ENCODE results near the gene HYAL3. TPM values are rescaled to one million over a fixed set of nuclear protein-coding genes. Genes with fewer than 3 reads are reported as not detected.

HYAL3 gene
- total and polyA plus RNA-seq, 8 donors, result 1.3 to 7.9 (median 4.4) TPM; not detected in 2

DNA sequence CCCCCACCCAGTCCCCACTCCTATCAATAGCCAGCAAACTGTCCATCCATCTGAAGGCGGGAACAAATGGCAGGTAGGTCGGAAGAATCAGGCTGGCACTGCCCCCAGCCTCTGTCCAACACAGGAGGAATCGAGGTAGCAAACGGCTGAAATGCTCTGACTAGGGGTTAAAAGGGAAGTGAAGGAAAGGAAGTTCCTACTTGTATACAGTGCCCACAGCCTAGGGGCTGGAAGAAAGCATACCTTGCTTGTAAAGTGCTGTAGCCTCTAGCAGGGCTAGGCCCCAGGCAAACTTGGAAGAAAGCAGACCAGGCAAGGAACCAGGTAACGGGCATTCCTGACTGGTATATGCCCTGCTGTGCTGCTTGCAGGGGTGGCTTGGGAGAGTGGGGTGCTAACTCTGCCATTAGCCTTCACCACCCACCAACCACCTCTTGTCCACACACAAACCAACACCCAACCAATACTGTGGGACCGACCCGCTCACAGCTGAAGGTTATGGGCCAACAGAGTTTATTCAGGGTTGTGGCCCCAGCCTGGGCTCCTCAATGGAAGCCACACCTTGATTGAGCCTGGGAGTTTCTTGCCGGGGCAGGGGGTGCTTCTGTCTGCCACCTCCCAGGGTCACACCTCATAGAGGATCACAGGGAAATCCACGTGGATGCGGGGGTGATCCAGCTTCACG is 26.4 kb upstream of the HYAL3 start:
- DNase-seq, result no peak
- Histone ChIP-seq H3K4me3 (no peak overlapping the region), H3K36me3 (peaks cover 25 to 37% (median 34%) of the 10 kb centered on the region in 4 donors), H3K4me1 (peaks cover 30 to 75% (median 60%) of the 10 kb centered on the region in 4 donors), H3K9me3 (no peaks in the 10 kb centered on the region), H3K27ac (peak overlapping the region in 3 of 5 donors; percentile 94 to 96 (median 95)), H3K27me3 (no peaks in the 10 kb centered on the region)
- intact Hi-C loops (cut with DNase I; ENCODE audit: low total_unique reads), result no loop called here
- 75 to 89% (median 86%) methylated on average over 11 of the region's 11 CpGs for WGBS, 5 donors
- TF ChIP-seq POLR2A (IDR thresholded peaks at IDR 0.05) (no peak), EP300 (IDR thresholded peaks at IDR 0.05) (no peak), POLR2AphosphoS5 (IDR thresholded peaks at IDR 0.05) (no peak)
- TF ChIP-seq, protein P1, sequence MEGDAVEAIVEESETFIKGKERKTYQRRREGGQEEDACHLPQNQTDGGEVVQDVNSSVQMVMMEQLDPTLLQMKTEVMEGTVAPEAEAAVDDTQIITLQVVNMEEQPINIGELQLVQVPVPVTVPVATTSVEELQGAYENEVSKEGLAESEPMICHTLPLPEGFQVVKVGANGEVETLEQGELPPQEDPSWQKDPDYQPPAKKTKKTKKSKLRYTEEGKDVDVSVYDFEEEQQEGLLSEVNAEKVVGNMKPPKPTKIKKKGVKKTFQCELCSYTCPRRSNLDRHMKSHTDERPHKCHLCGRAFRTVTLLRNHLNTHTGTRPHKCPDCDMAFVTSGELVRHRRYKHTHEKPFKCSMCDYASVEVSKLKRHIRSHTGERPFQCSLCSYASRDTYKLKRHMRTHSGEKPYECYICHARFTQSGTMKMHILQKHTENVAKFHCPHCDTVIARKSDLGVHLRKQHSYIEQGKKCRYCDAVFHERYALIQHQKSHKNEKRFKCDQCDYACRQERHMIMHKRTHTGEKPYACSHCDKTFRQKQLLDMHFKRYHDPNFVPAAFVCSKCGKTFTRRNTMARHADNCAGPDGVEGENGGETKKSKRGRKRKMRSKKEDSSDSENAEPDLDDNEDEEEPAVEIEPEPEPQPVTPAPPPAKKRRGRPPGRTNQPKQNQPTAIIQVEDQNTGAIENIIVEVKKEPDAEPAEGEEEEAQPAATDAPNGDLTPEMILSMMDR (IDR thresholded peaks at IDR 0.05), result no peak

- DNase-seq, result no peak
- intact Hi-C loops (cut with DNase I; ENCODE audit: low total_unique reads), result no loop called here
- no peak for TF ChIP-seq POLR2A (IDR thresholded peaks at IDR 0.05)
- no peak for TF ChIP-seq EP300 (IDR thresholded peaks at IDR 0.05)
- TF ChIP-seq, protein P1 (IDR thresholded peaks at IDR 0.05), result no peak
- TF ChIP-seq POLR2AphosphoS5 (IDR thresholded peaks at IDR 0.05), result no peak
- Histone ChIP-seq H3K9me3 (no peaks in the 10 kb centered on the region), H3K36me3 (peaks cover 20 to 32% (median 29%) of the 10 kb centered on the region in 4 donors), H3K27ac (peak overlapping the region in 4 of 5 donors; percentile 94 to 96 (median 96)), H3K4me1 (peaks cover 35 to 81% (median 66%) of the 10 kb centered on the region in 4 donors), H3K4me3 (no peak overlapping the region), H3K27me3 (no peaks in the 10 kb centered on the region)
- WGBS, 5 donors, result 67 to 92% (median 78%) methylated on average over 1 to 2 of the region's 2 CpGs
Measured at GRCh38 chr3:50325113-50325480, 25.9 kb upstream of the HYAL3 start.

GRCh38 chr3:50324351-50325112 is 25.3 kb upstream of the HYAL3 start:
- Histone ChIP-seq H3K4me3 (no peak overlapping the region), H3K9me3 (no peaks in the 10 kb centered on the region), H3K4me1 (peaks cover 41 to 86% (median 71%) of the 10 kb centered on the region in 4 donors), H3K27ac (peak overlapping the region; percentile 33 to 96 (median 95)), H3K27me3 (no peaks in the 10 kb centered on the region), H3K36me3 (peaks cover 14 to 30% (median 25%) of the 10 kb centered on the region in 4 donors)
- WGBS, 5 donors, result 43 to 47% (median 45%) methylated on average over 4 of the region's 4 CpGs
- TF ChIP-seq, protein P1 (IDR thresholded peaks at IDR 0.05), result peak in 5 of 7 experiments; percentile 80 to 89 (median 83)
- peak in 1 of 3 donors; percentile 5 for TF ChIP-seq POLR2AphosphoS5 (IDR thresholded peaks at IDR 0.05)
- no peak for TF ChIP-seq EP300 (IDR thresholded peaks at IDR 0.05)
- peak; percentile 69 to 87 for DNase-seq
- intact Hi-C loops (cut with DNase I; ENCODE audit: low total_unique reads), result no loop called here

- no peak for TF ChIP-seq EP300 (IDR thresholded peaks at IDR 0.05)
- TF ChIP-seq POLR2AphosphoS5 (IDR thresholded peaks at IDR 0.05), result peak in 2 of 3 donors; percentile 49 to 54
- TF ChIP-seq POLR2A (IDR thresholded peaks at IDR 0.05), result no peak
- TF ChIP-seq, protein P1 (IDR thresholded peaks at IDR 0.05), result peak in 1 of 7 experiments; percentile 11
- DNase-seq, result peak in 1 of 2 donors; percentile 68
- peaks cover 49 to 88% (median 74%) of the 10 kb centered on the region in 4 donors for H3K4me1 ChIP-seq
- no peaks in the 10 kb centered on the region for H3K27me3 ChIP-seq
- no peak overlapping the region for H3K4me3 ChIP-seq
- peak overlapping the region; percentile 91 to 96 (median 95) for H3K27ac ChIP-seq
- no peaks in the 10 kb centered on the region for H3K9me3 ChIP-seq
- 54 to 67% (median 63%) methylated on average over 3 to 5 of the region's 5 CpGs for WGBS, 5 donors
- peaks cover 11 to 33% (median 28%) of the 10 kb centered on the region in 4 donors for H3K36me3 ChIP-seq
- intact Hi-C loops (cut with DNase I; ENCODE audit: low total_unique reads), result no loop called here
Measured at GRCh38 chr3:50323614-50324199, 24.5 kb upstream of the HYAL3 start.
